Smooth muscle cell (in vitro differentiated cells): ENCODE data around the gene C9orf57. TPM values are rescaled to one million over a fixed set of nuclear protein-coding genes. Genes with fewer than 3 reads are reported as not detected.
"Not testable (repeated sequence)": the region's sequence is repeated elsewhere in the genome, so short reads cannot be mapped to it uniquely, and the experiment has no call there.

ENCODE experiments used
- DNase-seq: peaks from one replicate; lab custom pipeline; 2025; ENCODE audit not compliant: unreplicated experiment; lab: John Stamatoyannopoulos, UW
- H2AFZ ChIP-seq: fragments of 200-600 bp; sonication (generic); 2 replicates; pipeline ENCODE4 v1.6.0; 2016; ENCODE audit warnings: antibody characterized with exemption, low read depth, mild to moderate bottlenecking
- H3F3A ChIP-seq: fragments of 200-600 bp; sonication (generic); 2 replicates; pipeline ENCODE4 v1.6.0; 2017; ENCODE audit warnings: antibody characterized with exemption, low read depth
- H3K27ac ChIP-seq: fragments of 200-600 bp; sonication (generic); 2 replicates; pipeline ENCODE4 v1.5.1; 2016; ENCODE audit warnings: low read depth, mild to moderate bottlenecking
- H3K27me3 ChIP-seq: fragments of 200-600 bp; sonication (generic); 2 replicates; pipeline ENCODE4 v1.6.1; 2016; ENCODE audit warnings: low read depth, mild to moderate bottlenecking
- H3K36me3 ChIP-seq: fragments of 200-600 bp; sonication (generic); 2 replicates; pipeline ENCODE4 v1.5.1; 2016; ENCODE audit warnings: low read depth
- H3K4me1 ChIP-seq: fragments of 200-600 bp; sonication (generic); 2 replicates; pipeline ENCODE4 v1.5.1; 2016; ENCODE audit warnings: low read depth
- H3K4me2 ChIP-seq: fragments of 200-600 bp; sonication (generic); 2 replicates; pipeline ENCODE4 v1.6.0; 2016; ENCODE audit warnings: mild to moderate bottlenecking
- H3K4me3 ChIP-seq: fragments of 200-600 bp; sonication (generic); 2 replicates; pipeline ENCODE4 v1.5.1; 2016; ENCODE audit warnings: mild to moderate bottlenecking
- H3K79me2 ChIP-seq: fragments of 200-600 bp; sonication (generic); 2 replicates; pipeline ENCODE4 v1.6.0; 2016; ENCODE audit warnings: low read depth, mild to moderate bottlenecking
- H3K9ac ChIP-seq: fragments of 200-600 bp; sonication (generic); 2 replicates; pipeline ENCODE4 v1.6.0; 2016; ENCODE audit warnings: low read depth
- H3K9me3 ChIP-seq: fragments of 200-600 bp; sonication (generic); replicated peaks from 2 replicates; pipeline ENCODE4 v1.5.1; 2016; ENCODE audit warnings: low read depth
- H4K20me1 ChIP-seq: fragments of 200-600 bp; sonication (generic); 2 replicates; pipeline ENCODE4 v1.6.0; 2016; ENCODE audit warnings: low read depth
- CTCF ChIP-seq: fragments of 200-600 bp; sonication (generic); IDR thresholded peaks from 2 replicates; pipeline ENCODE4 v1.5.1; 2017; ENCODE audit warnings: borderline replicate concordance, mild to moderate bottlenecking, antibody characterized with exemption; ENCODE audit not compliant: insufficient read depth, poor library complexity, severe bottlenecking
- WGBS: methylation state at CpG from one replicate; pipeline ENCODE4 v1.1.7; 2016; ENCODE audit warnings: low lambda C conversion rate; 5-methylcytosine and 5-hydroxymethylcytosine counted together
- polyA plus RNA-seq: library from polyadenylated mRNA; unstranded; fragments of >200 nt; fragmentation: Nextera tagmentation; extraction: Ambion mirVana; gene quantifications from 2 replicates; pipeline ENCODE4 v1.2.1, GENCODE V29; 2016
- total RNA-seq: library from RNA; depleted of rRNA; stranded (reverse); fragments of >200 nt; gene quantifications from 2 replicates; pipeline ENCODE4 v1.2.3, GENCODE V29; 2014

The C9orf57 gene
- total RNA-seq (not detected in 2 replicates), polyA plus RNA-seq (not detected in 2 replicates)

DNA sequence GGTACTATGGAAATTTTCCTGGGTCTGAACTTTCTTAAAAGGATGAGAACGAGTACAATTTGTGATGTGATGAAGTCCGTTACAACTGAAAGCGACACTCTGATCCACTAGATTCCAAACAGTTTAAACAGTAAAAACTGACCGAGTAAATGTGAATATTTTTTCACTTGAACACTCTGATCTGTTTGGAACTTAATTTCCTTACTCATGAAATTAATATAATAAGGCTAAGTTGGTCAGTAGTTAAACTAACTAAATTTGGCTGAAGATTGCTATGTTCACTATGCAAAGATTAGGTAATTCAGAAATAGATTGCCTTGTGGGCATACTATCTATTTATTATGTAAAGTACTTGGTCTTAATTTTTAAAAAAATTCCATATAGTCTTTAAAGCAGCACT is at the start of gene C9orf57:
Gene C9orf57, minus strand, starts transcription at position 101 of the 400 bp plus-strand sequence. CDS start 1,282 bp downstream, outside the sequence.
- Histone ChIP-seq H2AFZ (no peak within 1 kb of the TSS), H3K27ac (no peak within 1 kb of the TSS), H3K4me1 (no peaks in the 10 kb centered on the region), H3K4me3 (no peak within 1 kb of the TSS), H3K79me2 (no peaks in the 10 kb centered on the region), H3K4me2 (no peak within 1 kb of the TSS), H3K36me3 (no peaks in the 10 kb centered on the region), H3K9ac (no peak within 1 kb of the TSS), H3F3A (no peaks in the 10 kb centered on the region), H3K27me3 (peaks cover 6% of the 10 kb centered on the region), H3K9me3 (no peaks in the 10 kb centered on the region), H4K20me1 (no peaks in the 10 kb centered on the region)
- DNase-seq = no peak
- no peak for TF ChIP-seq CTCF
- WGBS = 94% methylated on average over 4 of the region's 4 CpGs

DNA sequence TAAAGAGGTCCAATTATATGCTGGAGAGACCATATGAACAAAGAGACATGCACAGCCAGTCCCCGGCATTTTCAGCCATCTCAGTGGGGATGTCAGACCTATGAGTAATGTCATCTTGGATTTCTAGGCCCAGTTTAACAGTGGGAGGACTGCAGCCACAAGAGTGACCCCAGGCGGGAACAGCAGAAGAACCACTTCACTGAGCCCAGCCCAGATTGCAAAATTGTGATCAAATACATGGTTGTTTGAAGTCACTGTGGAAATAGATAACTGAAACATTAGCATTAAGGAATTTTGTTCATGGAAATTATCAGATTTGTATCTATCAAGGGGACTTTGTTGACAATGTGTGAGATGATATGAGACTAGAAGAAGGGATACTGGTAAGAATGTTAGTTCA is 42.1 kb upstream of the C9orf57 start:
- no peak for TF ChIP-seq CTCF
- Histone ChIP-seq H3K27ac (no peak overlapping the region), H2AFZ (no peak overlapping the region), H3K79me2 (no peaks in the 10 kb centered on the region), H3F3A (no peaks in the 10 kb centered on the region), H4K20me1 (no peaks in the 10 kb centered on the region), H3K4me3 (no peak overlapping the region), H3K4me1 (no peaks in the 10 kb centered on the region), H3K9me3 (no peaks in the 10 kb centered on the region), H3K9ac (no peak overlapping the region), H3K4me2 (no peak overlapping the region), H3K36me3 (no peaks in the 10 kb centered on the region), H3K27me3 (no peaks in the 10 kb centered on the region)
- no peak for DNase-seq
- 86% methylated on average over 2 of the region's 2 CpGs for WGBS

GRCh38 chr9:72095520-72095919 is 35.1 kb upstream of the C9orf57 start:
- not testable (repeated sequence) for H3K4me1 ChIP-seq, H3K9me3 ChIP-seq, H3K9ac ChIP-seq, H3K27me3 ChIP-seq, H3K4me3 ChIP-seq, H2AFZ ChIP-seq, H3K36me3 ChIP-seq, H3K79me2 ChIP-seq, DNase-seq, H3K27ac ChIP-seq, H3F3A ChIP-seq, H4K20me1 ChIP-seq, H3K4me2 ChIP-seq
- 82% methylated on average over 3 of the region's 3 CpGs for WGBS

- Histone ChIP-seq H3K9ac (no peak overlapping the region), H3F3A (no peaks in the 10 kb centered on the region), H3K36me3 (no peaks in the 10 kb centered on the region), H2AFZ (no peak overlapping the region), H3K27ac (no peak overlapping the region), H3K27me3 (no peaks in the 10 kb centered on the region), H3K4me1 (no peaks in the 10 kb centered on the region), H3K4me3 (no peak overlapping the region), H3K79me2 (no peaks in the 10 kb centered on the region), H3K4me2 (no peak overlapping the region), H4K20me1 (no peaks in the 10 kb centered on the region), H3K9me3 (no peaks in the 10 kb centered on the region)
- TF ChIP-seq CTCF = no peak
- 87% methylated on average over 6 of the region's 6 CpGs for WGBS
- DNase-seq = no peak
These were observed 32.4 kb upstream of the C9orf57 start for GRCh38 chr9:72092820-72093219.
